HepG2 (cell line): Measurements from ENCODE around the gene FRMD6. TPM values are rescaled to one million over a fixed set of nuclear protein-coding genes. Genes with fewer than 3 reads are reported as not detected.
A peak's percentile ranks its signal among the peaks of the same experiment; 100 is the strongest.

Experiments
- ATAC-seq: fragments of 200-7000 bp; cut with Tn5 transposase; 3 replicates; pipeline ENCODE4 v1.9.1; 2020; ENCODE audit warnings: mild to moderate bottlenecking, moderate library complexity
- BruUV-seq: library from RNA; stranded (reverse); fragments of 400-500 nt; replicated peaks from 2 replicates; lab custom pipeline; 2021; lab: Mats Ljungman, UMichigan
- CTCF ChIA-PET: fragments of 300-600 bp; formaldehyde crosslinking; extraction: SDS; loops from one replicate; lab custom pipeline; 2021; ENCODE audit warnings: low total read pairs, inconsistent platforms, low intra/inter-chr PET ratio; lab: Yijun Ruan, JAX
- POLR2A ChIA-PET: fragments of 350-600 bp; sonication (Branson Sonifier 250); formaldehyde crosslinking; loops from one replicate; lab custom pipeline; 2020; ENCODE audit warnings: antibody characterized with exemption, inconsistent platforms; lab: Yijun Ruan, JAX
- DNase-seq: peaks from one replicate; pipeline ENCODE4 v3.0.0-alpha.2; 2015; ENCODE audit warnings: low spot score
- FAIRE-seq: peaks from 3 replicates; lab custom pipeline; 2011; peaks lifted over from hg19 to GRCh38; lab: Jason Lieb, UNC
- H2AFZ ChIP-seq: one replicate; pipeline ENCODE4 v1.6.1; 2011; ENCODE audit warnings: low read length, inconsistent platforms
- H3K27ac ChIP-seq: fragments of 300-600 bp; 3 replicates; pipeline ENCODE4 v1.8.0; 2011; ENCODE audit warnings: mixed run types, mild to moderate bottlenecking, mixed read lengths, low read length, inconsistent platforms; ENCODE audit not compliant: insufficient read depth; ENCODE audit errors: extremely low read length
- H3K27me3 ChIP-seq, 2 experiments: fragments of 200-600 bp in 1 of 2; 2 replicates in 1 of 2; 3 replicates in 1 of 2; pipeline versions ENCODE4 v1.6.0 to v1.8.0; 2011; ENCODE audit warnings: low read length in 2 of 2, mild to moderate bottlenecking in 2 of 2, moderate library complexity in 2 of 2, inconsistent platforms in 1 of 2; ENCODE audit not compliant: insufficient read depth in 2 of 2, control insufficient read depth in 1 of 2
- H3K36me3 ChIP-seq, 2 experiments: fragments of 200-600 bp in 1 of 2; replicated peaks in 1 of 2; 2 replicates in 1 of 2; 3 replicates in 1 of 2; pipeline versions ENCODE4 v1.5.1 to v1.8.0; 2011; ENCODE audit warnings: low read length in 2 of 2, inconsistent platforms in 1 of 2; ENCODE audit not compliant: insufficient read depth in 2 of 2, control insufficient read depth in 1 of 2
- H3K4me1 ChIP-seq: 2 replicates; pipeline ENCODE4 v1.5.1; 2012; ENCODE audit warnings: low read length, inconsistent platforms; ENCODE audit not compliant: insufficient read depth
- H3K4me2 ChIP-seq: 2 replicates; pipeline ENCODE4 v1.6.0; 2011; ENCODE audit warnings: low read depth, low read length, inconsistent platforms
- H3K4me3 ChIP-seq, 3 experiments: fragments of 200-600 bp in 1 of 3; sonication (generic), shearing (Covaris generic) in 1 of 3; replicated peaks in 1 of 3; 2 replicates each; pipeline ENCODE4 v1.5.1; 2011 to 2016; ENCODE audit warnings: low read length in 3 of 3, inconsistent platforms in 2 of 3, low read depth in 2 of 3, mild to moderate bottlenecking in 2 of 3, control low read depth in 1 of 3, mixed read lengths in 1 of 3; ENCODE audit not compliant: insufficient read depth in 1 of 3
- H3K79me2 ChIP-seq: one replicate; pipeline ENCODE4 v1.6.1; 2011; ENCODE audit warnings: low read length, inconsistent platforms; ENCODE audit not compliant: insufficient read depth
- H3K9ac ChIP-seq: 2 replicates; pipeline ENCODE4 v1.6.0; 2011; ENCODE audit warnings: mild to moderate bottlenecking, low read depth, low read length, inconsistent platforms; ENCODE audit not compliant: insufficient read depth
- H3K9me3 ChIP-seq: 2 replicates; pipeline ENCODE4 v1.5.1; 2012; ENCODE audit warnings: mild to moderate bottlenecking, low read length
- H4K20me1 ChIP-seq: 2 replicates; pipeline ENCODE4 v1.6.0; 2011; ENCODE audit warnings: inconsistent platforms, mild to moderate bottlenecking, low read length, moderate library complexity; ENCODE audit not compliant: insufficient read depth
- DNMT3B ChIP-seq: conservative IDR thresholded peaks from 2 replicates; pipeline ENCODE4 v1.6.1; 2016; ENCODE audit warnings: missing biosample characterization, control low read depth
- FOXA1 ChIP-seq, 2 experiments: fragments of 450-650 bp in 1 of 2; sonication (generic) in 1 of 2; formaldehyde crosslinking in 1 of 2; IDR thresholded peaks; 2 replicates each; pipeline versions ENCODE4 v1.4.0 to v1.6.1; 2016 to 2020; ENCODE audit warnings: missing genetic modification reagents in 1 of 2
- FOXA3 ChIP-seq: IDR thresholded peaks from 2 replicates; pipeline ENCODE4 v1.6.1; 2016; ENCODE audit warnings: missing genetic modification reagents, missing compliant biosample characterization
- GATAD2A ChIP-seq: IDR thresholded peaks from 2 replicates; pipeline ENCODE4 v1.6.1; 2016
- HMG20A ChIP-seq: IDR thresholded peaks from 2 replicates; pipeline ENCODE4 v1.6.1; 2016; ENCODE audit warnings: borderline replicate concordance
- KAT8 ChIP-seq: IDR thresholded peaks from 2 replicates; pipeline ENCODE4 v1.6.1; 2016; ENCODE audit warnings: missing genetic modification reagents, missing compliant biosample characterization
- KDM5B ChIP-seq: sonication (generic); formaldehyde crosslinking; IDR thresholded peaks from 2 replicates; pipeline ENCODE4 v1.4.0; 2020; ENCODE audit warnings: missing genetic modification reagents, mild to moderate bottlenecking, borderline replicate concordance
- NCOA2 ChIP-seq: sonication (generic); formaldehyde crosslinking; IDR thresholded peaks from 2 replicates; pipeline ENCODE4 v1.8.0; 2022; ENCODE audit warnings: inconsistent platforms
- RELA ChIP-seq: sonication (generic); formaldehyde crosslinking; IDR thresholded peaks from 2 replicates; pipeline ENCODE4 v1.4.0; 2020; ENCODE audit warnings: missing genetic modification reagents
- SOX13 ChIP-seq, 3 experiments: fragments of 450-650 bp in 1 of 3; sonication (generic) in 1 of 3; formaldehyde crosslinking in 1 of 3; IDR thresholded peaks in 2 of 3; conservative IDR thresholded peaks in 1 of 3; 2 replicates each; pipeline versions ENCODE4 v1.5.0 to v1.6.1; 2016 to 2020; ENCODE audit warnings: antibody characterized with exemption in 1 of 3, mild to moderate bottlenecking in 1 of 3, missing compliant biosample characterization in 1 of 3, missing genetic modification reagents in 1 of 3, moderate library complexity in 1 of 3
- SOX5 ChIP-seq: IDR thresholded peaks from 2 replicates; pipeline ENCODE4 v1.6.1; 2016; ENCODE audit warnings: borderline replicate concordance
- TBP ChIP-seq: sonication (generic); formaldehyde crosslinking; IDR thresholded peaks from 2 replicates; pipeline ENCODE4 v1.5.0; 2020; ENCODE audit warnings: missing genetic modification reagents
- TOPORS ChIP-seq: sonication (generic); formaldehyde crosslinking; IDR thresholded peaks from 2 replicates; pipeline ENCODE4 v1.8.0; 2023; ENCODE audit warnings: mild to moderate bottlenecking, missing genetic modification reagents
- ZNF101 ChIP-seq: sonication (generic); formaldehyde crosslinking; IDR thresholded peaks from 2 replicates; pipeline ENCODE4 v1.4.0; 2020; ENCODE audit warnings: mild to moderate bottlenecking, low read depth, missing genetic modification reagents, borderline replicate concordance
- WGBS: methylation state at CpG from one replicate; pipeline ENCODE4 v1.1.6; 2017; ENCODE audit warnings: low lambda C conversion rate; 5-methylcytosine and 5-hydroxymethylcytosine counted together
- in situ Hi-C: cut with HindIII; loops from 2 replicates; pipeline ENCODE4 v1.10.0; 2017; ENCODE audit warnings: low pct_unique_long_range_greater_than_20kb; ENCODE audit not compliant: extremely low pct_ligation_motif_present
- intact Hi-C: fragments of 100-400 bp; cut with micrococcal nuclease; formaldehyde crosslinking; loops from one replicate; pipeline ENCODE4 v1.10.0; 2022; ENCODE audit not compliant: unreplicated experiment
- polyA plus RNA-seq, 8 experiments: library from polyadenylated mRNA; depleted of rRNA in 3 of 8; stranded (reverse) in 7 of 8; unstranded in 1 of 8; fragments of >200 nt; fragmentation: Illumina TruSeq in 4 of 8; extraction: Trizol in 4 of 8; gene quantifications; 2 replicates each; pipeline versions ENCODE4 v1.2.1 to v1.2.3, GENCODE V29; 2011 to 2016; ENCODE audit warnings: low read depth in 4 of 8, missing spikeins in 1 of 8, mixed read lengths in 1 of 8; ENCODE audit not compliant: insufficient read depth in 1 of 8
- total RNA-seq, 5 experiments: library from RNA; depleted of rRNA; stranded (reverse); fragments of >200 nt; fragmentation: Illumina TruSeq; extraction: Trizol; gene quantifications; 2 replicates each; pipeline ENCODE4 v1.2.3, GENCODE V29; 2016; ENCODE audit warnings: low read depth in 1 of 5
- TF ChIP-seq, protein P1 (sequence below): IDR thresholded peaks from 2 replicates; pipeline ENCODE4 v1.6.1; 2018; ENCODE audit warnings: missing genetic modification reagents
- TF ChIP-seq, protein P2 (sequence below): IDR thresholded peaks from 2 replicates; pipeline ENCODE4 v1.4.0; 2020; ENCODE audit warnings: mild to moderate bottlenecking, missing genetic modification reagents
- TF ChIP-seq, protein P3 (sequence below): sonication (generic); formaldehyde crosslinking; IDR thresholded peaks from 2 replicates; pipeline ENCODE4 v1.4.0; 2020; ENCODE audit warnings: low read depth, mild to moderate bottlenecking, missing genetic modification reagents

The FRMD6 gene
- total and polyA plus RNA-seq, 2 of the 13 experiments (the other 11 are each of a cell fraction or from before 2014, with no cell fraction given): 2.4 to 5.4 TPM

DNA sequence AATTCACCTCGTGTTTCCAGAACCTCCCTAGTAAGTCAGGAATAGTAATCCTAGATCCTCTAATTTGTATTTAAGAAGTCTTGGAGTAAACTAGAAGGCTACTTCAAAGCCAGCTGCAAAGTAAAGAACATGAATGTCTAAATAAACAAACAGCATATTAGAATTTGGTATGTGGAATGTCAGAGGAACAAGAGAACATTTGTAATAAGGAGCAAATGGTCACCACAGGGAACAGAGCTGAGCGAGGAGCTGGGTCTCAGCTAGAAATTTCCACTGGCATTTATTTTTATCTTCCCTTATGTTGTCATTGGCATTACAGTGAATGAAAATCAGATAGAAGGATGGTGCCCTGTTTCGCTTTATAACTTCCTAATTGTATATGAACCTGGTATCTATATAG, 50.2 kb downstream of the FRMD6 start:
- no peaks in the 10 kb centered on the region for H3K79me2 ChIP-seq
- H3K4me3 ChIP-seq: no peak overlapping the region
- WGBS: 66% methylated on average over 3 of the region's 3 CpGs
- in situ Hi-C loops (no loop called here), intact Hi-C loops (no loop called here)
- no peak overlapping the region for H3K27ac ChIP-seq
- POLR2A ChIA-PET: no interaction called here
- peak; percentile 53 for ATAC-seq
- no peaks in the 10 kb centered on the region for H4K20me1 ChIP-seq
- no peaks in the 10 kb centered on the region for H3K27me3 ChIP-seq
- no TSS peak for BruUV-seq
- H3K4me1 ChIP-seq: peaks cover 16% of the 10 kb centered on the region
- CTCF ChIA-PET: no interaction called here
- FAIRE-seq: no peak
- H3K36me3 ChIP-seq: no peaks in the 10 kb centered on the region
- no peaks in the 10 kb centered on the region for H3K9me3 ChIP-seq
- no peak overlapping the region for H3K4me2 ChIP-seq
- no peak overlapping the region for H3K9ac ChIP-seq
- peak; percentile 76 for DNase-seq
- no peak overlapping the region for H2AFZ ChIP-seq
- no peak for TF ChIP-seq SOX13 (IDR thresholded peaks at IDR 0.05)
- peak in 1 of 2 experiments; percentile 6; a peak in 1 of 4 replicates for TF ChIP-seq SOX13 (CRISPR knock-in tag; conservative IDR thresholded peaks at IDR 0.05 in 1 of 2, IDR thresholded peaks at IDR 0.05 in 1 of 2)
- TF ChIP-seq TBP (CRISPR knock-in tag): no peak
- TF ChIP-seq KAT8 (CRISPR knock-in tag): no peak
- TF ChIP-seq, protein P1, sequence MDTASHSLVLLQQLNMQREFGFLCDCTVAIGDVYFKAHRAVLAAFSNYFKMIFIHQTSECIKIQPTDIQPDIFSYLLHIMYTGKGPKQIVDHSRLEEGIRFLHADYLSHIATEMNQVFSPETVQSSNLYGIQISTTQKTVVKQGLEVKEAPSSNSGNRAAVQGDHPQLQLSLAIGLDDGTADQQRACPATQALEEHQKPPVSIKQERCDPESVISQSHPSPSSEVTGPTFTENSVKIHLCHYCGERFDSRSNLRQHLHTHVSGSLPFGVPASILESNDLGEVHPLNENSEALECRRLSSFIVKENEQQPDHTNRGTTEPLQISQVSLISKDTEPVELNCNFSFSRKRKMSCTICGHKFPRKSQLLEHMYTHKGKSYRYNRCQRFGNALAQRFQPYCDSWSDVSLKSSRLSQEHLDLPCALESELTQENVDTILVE: no peak
- TF ChIP-seq, protein P2, sequence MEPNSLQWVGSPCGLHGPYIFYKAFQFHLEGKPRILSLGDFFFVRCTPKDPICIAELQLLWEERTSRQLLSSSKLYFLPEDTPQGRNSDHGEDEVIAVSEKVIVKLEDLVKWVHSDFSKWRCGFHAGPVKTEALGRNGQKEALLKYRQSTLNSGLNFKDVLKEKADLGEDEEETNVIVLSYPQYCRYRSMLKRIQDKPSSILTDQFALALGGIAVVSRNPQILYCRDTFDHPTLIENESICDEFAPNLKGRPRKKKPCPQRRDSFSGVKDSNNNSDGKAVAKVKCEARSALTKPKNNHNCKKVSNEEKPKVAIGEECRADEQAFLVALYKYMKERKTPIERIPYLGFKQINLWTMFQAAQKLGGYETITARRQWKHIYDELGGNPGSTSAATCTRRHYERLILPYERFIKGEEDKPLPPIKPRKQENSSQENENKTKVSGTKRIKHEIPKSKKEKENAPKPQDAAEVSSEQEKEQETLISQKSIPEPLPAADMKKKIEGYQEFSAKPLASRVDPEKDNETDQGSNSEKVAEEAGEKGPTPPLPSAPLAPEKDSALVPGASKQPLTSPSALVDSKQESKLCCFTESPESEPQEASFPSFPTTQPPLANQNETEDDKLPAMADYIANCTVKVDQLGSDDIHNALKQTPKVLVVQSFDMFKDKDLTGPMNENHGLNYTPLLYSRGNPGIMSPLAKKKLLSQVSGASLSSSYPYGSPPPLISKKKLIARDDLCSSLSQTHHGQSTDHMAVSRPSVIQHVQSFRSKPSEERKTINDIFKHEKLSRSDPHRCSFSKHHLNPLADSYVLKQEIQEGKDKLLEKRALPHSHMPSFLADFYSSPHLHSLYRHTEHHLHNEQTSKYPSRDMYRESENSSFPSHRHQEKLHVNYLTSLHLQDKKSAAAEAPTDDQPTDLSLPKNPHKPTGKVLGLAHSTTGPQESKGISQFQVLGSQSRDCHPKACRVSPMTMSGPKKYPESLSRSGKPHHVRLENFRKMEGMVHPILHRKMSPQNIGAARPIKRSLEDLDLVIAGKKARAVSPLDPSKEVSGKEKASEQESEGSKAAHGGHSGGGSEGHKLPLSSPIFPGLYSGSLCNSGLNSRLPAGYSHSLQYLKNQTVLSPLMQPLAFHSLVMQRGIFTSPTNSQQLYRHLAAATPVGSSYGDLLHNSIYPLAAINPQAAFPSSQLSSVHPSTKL (CRISPR knock-in tag): peak; percentile 56; the same call in 1 of the 2 replicates
- peak; percentile 27; the same call in 1 of the 2 replicates for TF ChIP-seq NCOA2 (CRISPR knock-in tag)
- no peak for TF ChIP-seq TOPORS
- TF ChIP-seq FOXA1 (IDR thresholded peaks at IDR 0.05): no peak
- TF ChIP-seq FOXA1 (CRISPR knock-in tag; IDR thresholded peaks at IDR 0.05): peak; percentile 49
- no peak for TF ChIP-seq DNMT3B (CRISPR knock-in tag)
- TF ChIP-seq SOX5: peak; percentile 13; the same call in 1 of the 2 replicates
- no peak for TF ChIP-seq KDM5B
- no peak for TF ChIP-seq RELA (CRISPR knock-in tag)
- peak; percentile 63; the same call in 1 of the 2 replicates for TF ChIP-seq HMG20A (CRISPR knock-in tag)
- peak; percentile 45; the same call in 1 of the 2 replicates for TF ChIP-seq FOXA3 (CRISPR knock-in tag)
- TF ChIP-seq ZNF101 (CRISPR knock-in tag): no peak
- TF ChIP-seq, protein P3, sequence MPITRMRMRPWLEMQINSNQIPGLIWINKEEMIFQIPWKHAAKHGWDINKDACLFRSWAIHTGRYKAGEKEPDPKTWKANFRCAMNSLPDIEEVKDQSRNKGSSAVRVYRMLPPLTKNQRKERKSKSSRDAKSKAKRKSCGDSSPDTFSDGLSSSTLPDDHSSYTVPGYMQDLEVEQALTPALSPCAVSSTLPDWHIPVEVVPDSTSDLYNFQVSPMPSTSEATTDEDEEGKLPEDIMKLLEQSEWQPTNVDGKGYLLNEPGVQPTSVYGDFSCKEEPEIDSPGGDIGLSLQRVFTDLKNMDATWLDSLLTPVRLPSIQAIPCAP: no peak
- 0 out of 2 replicates have a peak, but pooled peaks have one; percentile 16 for TF ChIP-seq GATAD2A
